DND-41 (cell line): ENCODE data around the gene STAT4.

Experiments used
- ATAC-seq: fragments of 200-7000 bp; cut with Tn5 transposase; 3 replicates; pipeline ENCODE4 v1.9.1; 2021; ENCODE audit warnings: low read depth; ENCODE audit not compliant: insufficient read depth
- DNase-seq: peaks from one replicate; pipeline ENCODE4 v3.0.0-alpha.2; 2020
- H2AFZ ChIP-seq: 2 replicates; pipeline ENCODE4 v1.6.0; 2012; ENCODE audit warnings: low read depth, low read length
- H3K27ac ChIP-seq: 2 replicates; pipeline ENCODE4 v1.5.1; 2012; ENCODE audit warnings: low read length, inconsistent platforms
- H3K27me3 ChIP-seq: fragments of 200-600 bp; sonication (generic); 2 replicates; pipeline ENCODE4 v1.6.0; 2012; ENCODE audit warnings: low read length, mild to moderate bottlenecking, inconsistent platforms; ENCODE audit not compliant: insufficient read depth, poor library complexity
- H3K36me3 ChIP-seq: 2 replicates; pipeline ENCODE4 v1.5.1; 2012; ENCODE audit warnings: low read length, inconsistent platforms; ENCODE audit not compliant: insufficient read depth
- H3K4me1 ChIP-seq: 2 replicates; pipeline ENCODE4 v1.5.1; 2012; ENCODE audit warnings: mild to moderate bottlenecking, low read length; ENCODE audit not compliant: insufficient read depth
- H3K4me2 ChIP-seq: 2 replicates; pipeline ENCODE4 v1.6.0; 2012; ENCODE audit warnings: mild to moderate bottlenecking, moderate library complexity, low read length, inconsistent platforms; ENCODE audit not compliant: insufficient read depth
- H3K4me3 ChIP-seq, 2 experiments: fragments of 200-600 bp in 1 of 2; shearing (Covaris generic) in 1 of 2; 2 replicates each; pipeline ENCODE4 v1.5.1; 2012 to 2016; ENCODE audit warnings: inconsistent platforms in 2 of 2, low read length in 2 of 2, mild to moderate bottlenecking in 2 of 2, low read depth in 1 of 2, moderate library complexity in 1 of 2
- H3K79me2 ChIP-seq: 2 replicates; pipeline ENCODE4 v1.6.0; 2012; ENCODE audit warnings: low read length, inconsistent platforms; ENCODE audit not compliant: insufficient read depth
- H3K9ac ChIP-seq: 2 replicates; pipeline ENCODE4 v1.6.0; 2012; ENCODE audit warnings: low read depth, mild to moderate bottlenecking, inconsistent platforms, low read length, moderate library complexity
- H3K9me3 ChIP-seq: 2 replicates; pipeline ENCODE4 v1.5.1; 2012; ENCODE audit warnings: low read length, moderate library complexity, mild to moderate bottlenecking, inconsistent platforms; ENCODE audit not compliant: insufficient read depth, severe bottlenecking
- H4K20me1 ChIP-seq: 2 replicates; pipeline ENCODE4 v1.6.0; 2012; ENCODE audit warnings: low read length; ENCODE audit not compliant: insufficient read depth
- CTCF ChIP-seq: IDR thresholded peaks from 2 replicates; pipeline ENCODE4 v1.5.1; 2012; ENCODE audit warnings: borderline replicate concordance, low read length, moderate library complexity, mild to moderate bottlenecking; ENCODE audit not compliant: poor library complexity, severe bottlenecking; ENCODE audit errors: extremely low read depth
- EZH2 ChIP-seq: IDR thresholded peaks from 3 replicates; pipeline ENCODE4 v1.6.1; 2012; ENCODE audit warnings: borderline replicate concordance, low read depth, mild to moderate bottlenecking, moderate library complexity, low read length, inconsistent platforms; ENCODE audit not compliant: severe bottlenecking

Gene STAT4

GRCh38 chr2:191145769-191146471 is 4.9 kb downstream of the STAT4 start:
- no peak for ATAC-seq
- no peak for DNase-seq
- Histone ChIP-seq H3K79me2 (peaks cover 3% of the 10 kb centered on the region; the same call in 1 of the 2 replicates), H3K9me3 (no peaks in the 10 kb centered on the region), H3K9ac (no peak overlapping the region), H3K27me3 (no peaks in the 10 kb centered on the region), H3K4me1 (peaks cover 42% of the 10 kb centered on the region), H3K4me3 (no peak overlapping the region), H4K20me1 (no peaks in the 10 kb centered on the region), H3K27ac (no peak overlapping the region), H3K4me2 (no peak overlapping the region), H2AFZ (no peak overlapping the region), H3K36me3 (peaks cover 20% of the 10 kb centered on the region)
- no peak for TF ChIP-seq CTCF
- TF ChIP-seq EZH2: no peak

- Histone ChIP-seq H3K4me2 (no peak overlapping the region), H3K36me3 (peaks cover 20% of the 10 kb centered on the region), H3K4me1 (peaks cover 27% of the 10 kb centered on the region), H3K9ac (no peak overlapping the region), H3K27me3 (no peaks in the 10 kb centered on the region), H3K79me2 (no peaks in the 10 kb centered on the region), H4K20me1 (no peaks in the 10 kb centered on the region), H3K9me3 (no peaks in the 10 kb centered on the region), H3K4me3 (no peak overlapping the region), H2AFZ (no peak overlapping the region), H3K27ac (no peak overlapping the region)
- no peak for DNase-seq
- TF ChIP-seq CTCF (no peak), EZH2 (no peak)
- ATAC-seq: no peak
Measured at GRCh38 chr2:191144217-191144616, 6.6 kb downstream of the STAT4 start.

- no peaks in the 10 kb centered on the region for H3K27me3 ChIP-seq
- H3K4me2 ChIP-seq: no peak overlapping the region
- no peak overlapping the region for H3K27ac ChIP-seq
- H4K20me1 ChIP-seq: no peaks in the 10 kb centered on the region
- H2AFZ ChIP-seq: no peak overlapping the region
- TF ChIP-seq EZH2 (no peak), CTCF (no peak)
- DNase-seq (no peak), ATAC-seq (no peak)
- peaks cover 20% of the 10 kb centered on the region for H3K36me3 ChIP-seq
- H3K4me1 ChIP-seq: peaks cover 23% of the 10 kb centered on the region
- no peak overlapping the region for H3K9ac ChIP-seq
- no peaks in the 10 kb centered on the region for H3K9me3 ChIP-seq
- H3K79me2 ChIP-seq: no peaks in the 10 kb centered on the region
- no peak overlapping the region for H3K4me3 ChIP-seq
Measured at GRCh38 chr2:191143791-191144190, 7.0 kb downstream of the STAT4 start.
